HepG2 (cell line): ENCODE results near the gene PKD2L1. TPM values are rescaled to one million over a fixed set of nuclear protein-coding genes. Genes with fewer than 3 reads are reported as not detected.

Experiments used
- CAMTA2 ChIP-seq: sonication (generic); formaldehyde crosslinking; IDR thresholded peaks from 2 replicates; pipeline ENCODE4 v1.4.0; 2020; ENCODE audit warnings: mild to moderate bottlenecking, missing genetic modification reagents, borderline replicate concordance
- ELF3 ChIP-seq: IDR thresholded peaks from 2 replicates; pipeline ENCODE4 v1.6.1; 2016; ENCODE audit warnings: missing genetic modification reagents, missing compliant biosample characterization
- MEIS1 ChIP-seq: sonication (generic); formaldehyde crosslinking; IDR thresholded peaks from 2 replicates; pipeline ENCODE4 v1.9.0; 2021; ENCODE audit warnings: mild to moderate bottlenecking, missing genetic modification reagents, moderate library complexity, borderline replicate concordance
- NFKBIZ ChIP-seq: IDR thresholded peaks from 2 replicates; pipeline ENCODE4 v1.6.1; 2018; ENCODE audit warnings: missing genetic modification reagents, missing compliant biosample characterization
- RARA ChIP-seq: IDR thresholded peaks from 2 replicates; pipeline ENCODE4 v1.6.1; 2016; ENCODE audit warnings: missing genetic modification reagents, missing compliant biosample characterization
- SIX1 ChIP-seq: sonication (generic); formaldehyde crosslinking; IDR thresholded peaks from 2 replicates; pipeline ENCODE4 v1.4.0; 2020; ENCODE audit warnings: missing genetic modification reagents, borderline replicate concordance
- SNRNP70 ChIP-seq: fragments of 200-400 bp; formaldehyde crosslinking; IDR thresholded peaks from 2 replicates; pipeline ENCODE4 v1.6.1; 2017; ENCODE audit warnings: mild to moderate bottlenecking, low read depth, low read length, moderate library complexity
- SP2 ChIP-seq: sonication (generic); formaldehyde crosslinking; IDR thresholded peaks from 2 replicates; pipeline ENCODE4 v1.5.1; 2020; ENCODE audit warnings: mild to moderate bottlenecking, missing genetic modification reagents
- TBX3 ChIP-seq: fragments of 450-650 bp; IDR thresholded peaks from 2 replicates; pipeline ENCODE4 v1.6.1; 2017; ENCODE audit warnings: antibody characterized with exemption, mild to moderate bottlenecking, inconsistent platforms, borderline replicate concordance
- ZNF816 ChIP-seq: sonication (generic); formaldehyde crosslinking; IDR thresholded peaks from 2 replicates; pipeline ENCODE4 v1.8.0; 2022; ENCODE audit warnings: missing genetic modification reagents, mild to moderate bottlenecking, borderline replicate concordance
- ZSCAN20 ChIP-seq: sonication (generic); formaldehyde crosslinking; IDR thresholded peaks from 2 replicates; pipeline ENCODE4 v1.4.0; 2020; ENCODE audit warnings: missing genetic modification reagents, mild to moderate bottlenecking, borderline replicate concordance
- polyA plus RNA-seq, 8 experiments: library from polyadenylated mRNA; depleted of rRNA in 3 of 8; stranded (reverse) in 7 of 8; unstranded in 1 of 8; fragments of >200 nt; fragmentation: Illumina TruSeq in 4 of 8; extraction: Trizol in 4 of 8; gene quantifications; 2 replicates each; pipeline versions ENCODE4 v1.2.1 to v1.2.3, GENCODE V29; 2011 to 2016; ENCODE audit warnings: low read depth in 4 of 8, missing spikeins in 1 of 8, mixed read lengths in 1 of 8; ENCODE audit not compliant: insufficient read depth in 1 of 8
- total RNA-seq, 5 experiments: library from RNA; depleted of rRNA; stranded (reverse); fragments of >200 nt; fragmentation: Illumina TruSeq; extraction: Trizol; gene quantifications; 2 replicates each; pipeline ENCODE4 v1.2.3, GENCODE V29; 2016; ENCODE audit warnings: low read depth in 1 of 5
- TF ChIP-seq, protein P1 (sequence below): sonication (generic); formaldehyde crosslinking; IDR thresholded peaks from 2 replicates; pipeline ENCODE4 v1.4.0; 2020; ENCODE audit warnings: missing genetic modification reagents, mild to moderate bottlenecking, borderline replicate concordance
- TF ChIP-seq, protein P2 (sequence below): sonication (generic); formaldehyde crosslinking; IDR thresholded peaks from 2 replicates; pipeline ENCODE4 v1.8.1; 2023; ENCODE audit warnings: mild to moderate bottlenecking, missing genetic modification reagents
- TF ChIP-seq, protein P3 (sequence below): fragments of 450-650 bp; IDR thresholded peaks from 2 replicates; pipeline ENCODE4 v1.6.1; 2016
- TF ChIP-seq, protein P4 (sequence below): sonication (generic); formaldehyde crosslinking; IDR thresholded peaks from 2 replicates; pipeline ENCODE4 v1.4.0; 2020; ENCODE audit warnings: missing genetic modification reagents, borderline replicate concordance
- TF ChIP-seq, protein P5 (sequence below): sonication (generic); formaldehyde crosslinking; IDR thresholded peaks from 2 replicates; pipeline ENCODE4 v1.4.0; 2020; ENCODE audit warnings: missing genetic modification reagents

Gene PKD2L1
- total and polyA plus RNA-seq, 2 of the 13 experiments (the other 11 are each of a cell fraction or from before 2014, with no cell fraction given) = 0.07 to 0.15 TPM

DNA sequence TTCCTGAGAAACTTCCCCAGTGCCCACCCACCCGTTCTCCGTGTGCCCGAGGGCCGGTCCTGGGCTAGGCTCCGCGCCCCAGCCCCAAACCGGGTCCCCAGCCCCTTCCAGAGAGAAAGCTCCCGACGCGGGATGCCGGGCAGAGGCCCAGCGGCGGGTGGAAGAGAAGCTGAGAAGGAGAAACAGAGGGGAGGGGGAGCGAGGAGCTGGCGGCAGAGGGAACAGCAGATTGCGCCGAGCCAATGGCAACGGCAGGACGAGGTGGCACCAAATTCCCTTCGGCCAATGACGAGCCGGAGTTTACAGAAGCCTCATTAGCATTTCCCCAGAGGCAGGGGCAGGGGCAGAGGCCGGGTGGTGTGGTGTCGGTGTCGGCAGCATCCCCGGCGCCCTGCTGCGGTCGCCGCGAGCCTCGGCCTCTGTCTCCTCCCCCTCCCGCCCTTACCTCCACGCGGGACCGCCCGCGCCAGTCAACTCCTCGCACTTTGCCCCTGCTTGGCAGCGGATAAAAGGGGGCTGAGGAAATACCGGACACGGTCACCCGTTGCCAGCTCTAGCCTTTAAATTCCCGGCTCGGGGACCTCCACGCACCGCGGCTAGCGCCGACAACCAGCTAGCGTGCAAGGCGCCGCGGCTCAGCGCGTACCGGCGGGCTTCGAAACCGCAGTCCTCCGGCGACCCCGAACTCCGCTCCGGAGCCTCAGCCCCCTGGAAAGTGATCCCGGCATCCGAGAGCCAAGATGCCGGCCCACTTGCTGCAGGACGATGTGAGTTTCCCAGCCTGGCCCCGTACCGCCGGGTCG lies 16.9 kb upstream of the PKD2L1 start, which contains the start of gene SCD (continued):
- peak; percentile 42; the same call in 1 of the 2 replicates for TF ChIP-seq MEIS1 (CRISPR knock-in tag)
- TF ChIP-seq, protein P1, sequence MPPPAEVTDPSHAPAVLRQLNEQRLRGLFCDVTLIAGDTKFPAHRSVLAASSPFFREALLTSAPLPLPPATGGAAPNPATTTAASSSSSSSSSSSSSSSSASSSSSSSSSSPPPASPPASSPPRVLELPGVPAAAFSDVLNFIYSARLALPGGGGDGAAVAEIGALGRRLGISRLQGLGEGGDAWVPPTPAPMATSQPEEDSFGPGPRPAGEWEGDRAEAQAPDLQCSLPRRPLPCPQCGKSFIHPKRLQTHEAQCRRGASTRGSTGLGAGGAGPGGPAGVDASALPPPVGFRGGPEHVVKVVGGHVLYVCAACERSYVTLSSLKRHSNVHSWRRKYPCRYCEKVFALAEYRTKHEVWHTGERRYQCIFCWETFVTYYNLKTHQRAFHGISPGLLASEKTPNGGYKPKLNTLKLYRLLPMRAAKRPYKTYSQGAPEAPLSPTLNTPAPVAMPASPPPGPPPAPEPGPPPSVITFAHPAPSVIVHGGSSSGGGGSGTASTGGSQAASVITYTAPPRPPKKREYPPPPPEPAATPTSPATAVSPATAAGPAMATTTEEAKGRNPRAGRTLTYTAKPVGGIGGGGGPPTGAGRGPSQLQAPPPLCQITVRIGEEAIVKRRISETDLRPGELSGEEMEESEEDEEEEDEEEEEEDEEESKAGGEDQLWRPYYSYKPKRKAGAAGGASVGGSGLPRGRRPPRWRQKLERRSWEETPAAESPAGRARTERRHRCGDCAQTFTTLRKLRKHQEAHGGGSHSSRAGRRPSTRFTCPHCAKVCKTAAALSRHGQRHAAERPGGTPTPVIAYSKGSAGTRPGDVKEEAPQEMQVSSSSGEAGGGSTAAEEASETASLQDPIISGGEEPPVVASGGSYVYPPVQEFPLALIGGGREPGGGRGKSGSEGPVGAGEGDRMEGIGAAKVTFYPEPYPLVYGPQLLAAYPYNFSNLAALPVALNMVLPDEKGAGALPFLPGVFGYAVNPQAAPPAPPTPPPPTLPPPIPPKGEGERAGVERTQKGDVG (CRISPR knock-in tag) = no peak
- 0 out of 2 replicates have a peak, but pooled peaks have one; percentile 30 for TF ChIP-seq ELF3
- no peak for TF ChIP-seq SNRNP70
- no peak for TF ChIP-seq ZNF816 (CRISPR knock-in tag)
- TF ChIP-seq, protein P2, sequence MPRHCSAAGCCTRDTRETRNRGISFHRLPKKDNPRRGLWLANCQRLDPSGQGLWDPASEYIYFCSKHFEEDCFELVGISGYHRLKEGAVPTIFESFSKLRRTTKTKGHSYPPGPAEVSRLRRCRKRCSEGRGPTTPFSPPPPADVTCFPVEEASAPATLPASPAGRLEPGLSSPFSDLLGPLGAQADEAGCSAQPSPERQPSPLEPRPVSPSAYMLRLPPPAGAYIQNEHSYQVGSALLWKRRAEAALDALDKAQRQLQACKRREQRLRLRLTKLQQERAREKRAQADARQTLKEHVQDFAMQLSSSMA (CRISPR knock-in tag) = no peak
- TF ChIP-seq NFKBIZ (CRISPR knock-in tag) = no peak
- TF ChIP-seq, protein P3, sequence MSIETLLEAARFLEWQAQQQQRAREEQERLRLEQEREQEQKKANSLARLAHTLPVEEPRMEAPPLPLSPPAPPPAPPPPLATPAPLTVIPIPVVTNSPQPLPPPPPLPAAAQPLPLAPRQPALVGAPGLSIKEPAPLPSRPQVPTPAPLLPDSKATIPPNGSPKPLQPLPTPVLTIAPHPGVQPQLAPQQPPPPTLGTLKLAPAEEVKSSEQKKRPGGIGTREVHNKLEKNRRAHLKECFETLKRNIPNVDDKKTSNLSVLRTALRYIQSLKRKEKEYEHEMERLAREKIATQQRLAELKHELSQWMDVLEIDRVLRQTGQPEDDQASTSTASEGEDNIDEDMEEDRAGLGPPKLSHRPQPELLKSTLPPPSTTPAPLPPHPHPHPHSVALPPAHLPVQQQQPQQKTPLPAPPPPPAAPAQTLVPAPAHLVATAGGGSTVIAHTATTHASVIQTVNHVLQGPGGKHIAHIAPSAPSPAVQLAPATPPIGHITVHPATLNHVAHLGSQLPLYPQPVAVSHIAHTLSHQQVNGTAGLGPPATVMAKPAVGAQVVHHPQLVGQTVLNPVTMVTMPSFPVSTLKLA = peak; percentile 12; the same call in 1 of the 2 replicates
- TF ChIP-seq, protein P4, sequence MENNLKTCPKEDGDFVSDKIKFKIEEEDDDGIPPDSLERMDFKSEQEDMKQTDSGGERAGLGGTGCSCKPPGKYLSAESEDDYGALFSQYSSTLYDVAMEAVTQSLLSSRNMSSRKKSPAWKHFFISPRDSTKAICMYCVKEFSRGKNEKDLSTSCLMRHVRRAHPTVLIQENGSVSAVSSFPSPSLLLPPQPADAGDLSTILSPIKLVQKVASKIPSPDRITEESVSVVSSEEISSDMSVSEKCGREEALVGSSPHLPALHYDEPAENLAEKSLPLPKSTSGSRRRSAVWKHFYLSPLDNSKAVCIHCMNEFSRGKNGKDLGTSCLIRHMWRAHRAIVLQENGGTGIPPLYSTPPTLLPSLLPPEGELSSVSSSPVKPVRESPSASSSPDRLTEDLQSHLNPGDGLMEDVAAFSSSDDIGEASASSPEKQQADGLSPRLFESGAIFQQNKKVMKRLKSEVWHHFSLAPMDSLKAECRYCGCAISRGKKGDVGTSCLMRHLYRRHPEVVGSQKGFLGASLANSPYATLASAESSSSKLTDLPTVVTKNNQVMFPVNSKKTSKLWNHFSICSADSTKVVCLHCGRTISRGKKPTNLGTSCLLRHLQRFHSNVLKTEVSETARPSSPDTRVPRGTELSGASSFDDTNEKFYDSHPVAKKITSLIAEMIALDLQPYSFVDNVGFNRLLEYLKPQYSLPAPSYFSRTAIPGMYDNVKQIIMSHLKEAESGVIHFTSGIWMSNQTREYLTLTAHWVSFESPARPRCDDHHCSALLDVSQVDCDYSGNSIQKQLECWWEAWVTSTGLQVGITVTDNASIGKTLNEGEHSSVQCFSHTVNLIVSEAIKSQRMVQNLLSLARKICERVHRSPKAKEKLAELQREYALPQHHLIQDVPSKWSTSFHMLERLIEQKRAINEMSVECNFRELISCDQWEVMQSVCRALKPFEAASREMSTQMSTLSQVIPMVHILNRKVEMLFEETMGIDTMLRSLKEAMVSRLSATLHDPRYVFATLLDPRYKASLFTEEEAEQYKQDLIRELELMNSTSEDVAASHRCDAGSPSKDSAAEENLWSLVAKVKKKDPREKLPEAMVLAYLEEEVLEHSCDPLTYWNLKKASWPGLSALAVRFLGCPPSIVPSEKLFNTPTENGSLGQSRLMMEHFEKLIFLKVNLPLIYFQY (CRISPR knock-in tag) = 0 out of 2 replicates have a peak, but pooled peaks have one; percentile 16
- TF ChIP-seq, protein P5, sequence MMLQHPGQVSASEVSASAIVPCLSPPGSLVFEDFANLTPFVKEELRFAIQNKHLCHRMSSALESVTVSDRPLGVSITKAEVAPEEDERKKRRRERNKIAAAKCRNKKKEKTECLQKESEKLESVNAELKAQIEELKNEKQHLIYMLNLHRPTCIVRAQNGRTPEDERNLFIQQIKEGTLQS = no peak
- peak; percentile 6; the same call in 1 of the 2 replicates for TF ChIP-seq ZSCAN20 (CRISPR knock-in tag)
- no peak for TF ChIP-seq SIX1 (CRISPR knock-in tag)
- TF ChIP-seq RARA = peak; percentile 56
- TF ChIP-seq CAMTA2 (CRISPR knock-in tag) = no peak; the same call in 1 of the 2 replicates
- TF ChIP-seq TBX3 = peak; percentile 64
- 0 out of 2 replicates have a peak, but pooled peaks have one; percentile 58 for TF ChIP-seq SP2
